GF-D8 (cell line): ENCODE data around the gene PHPT1.

Source experiments
- DNase-seq: peaks from one replicate; lab custom pipeline; 2025; lab: John Stamatoyannopoulos, UW

The PHPT1 gene

DNA sequence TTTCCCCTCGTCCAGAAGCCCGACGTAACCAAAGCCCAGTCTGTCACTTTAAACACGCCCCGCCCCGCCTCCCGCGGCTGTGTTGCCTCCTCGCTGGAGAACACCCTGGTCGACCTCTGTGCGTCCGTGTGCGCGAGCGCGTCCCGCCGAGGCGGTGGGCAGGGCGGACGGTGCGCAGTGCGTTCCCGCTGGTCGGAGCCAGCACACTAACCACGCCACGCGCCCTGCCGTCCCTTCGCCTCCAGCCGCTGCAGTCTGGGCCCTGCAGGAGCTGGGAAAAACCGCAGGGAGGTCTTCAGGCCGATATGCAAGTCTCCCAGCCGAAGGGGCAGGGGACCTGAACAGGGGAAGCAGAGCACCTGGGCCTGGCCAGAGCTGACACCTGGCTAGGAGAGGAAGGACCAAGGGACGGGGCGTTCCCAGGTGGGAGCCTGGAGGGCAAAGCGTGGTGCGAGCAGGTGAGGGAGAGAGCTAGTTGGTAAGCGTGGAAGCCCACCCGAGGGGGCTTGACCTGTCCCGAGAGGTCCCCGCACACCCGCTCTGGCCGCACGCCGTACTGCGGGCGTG, 1.3 kb upstream of the PHPT1 start:
- peak; percentile 67 for DNase-seq

GRCh38 chr9:136848393-136849037, 694 bp upstream of the PHPT1 start:
- DNase-seq, result no peak

GRCh38 chr9:136849960-136850865, 1.0 kb downstream of the PHPT1 start:
- no peak for DNase-seq

- DNase-seq, result no peak
Observed at GRCh38 chr9:136850866-136851775, 1.9 kb downstream of the PHPT1 start.

- DNase-seq, result no peak
Observed at GRCh38 chr9:136851941-136852663, 2.9 kb downstream of the PHPT1 start, which contains the start of gene MAMDC4. Gene MAMDC4, plus strand, starts transcription at chr9:136852346. Its CDS starts 71 bp downstream, at chr9:136852417.

- no peak for DNase-seq
Observed at GRCh38 chr9:136852664-136853595, 3.7 kb downstream of the PHPT1 start.

DNA sequence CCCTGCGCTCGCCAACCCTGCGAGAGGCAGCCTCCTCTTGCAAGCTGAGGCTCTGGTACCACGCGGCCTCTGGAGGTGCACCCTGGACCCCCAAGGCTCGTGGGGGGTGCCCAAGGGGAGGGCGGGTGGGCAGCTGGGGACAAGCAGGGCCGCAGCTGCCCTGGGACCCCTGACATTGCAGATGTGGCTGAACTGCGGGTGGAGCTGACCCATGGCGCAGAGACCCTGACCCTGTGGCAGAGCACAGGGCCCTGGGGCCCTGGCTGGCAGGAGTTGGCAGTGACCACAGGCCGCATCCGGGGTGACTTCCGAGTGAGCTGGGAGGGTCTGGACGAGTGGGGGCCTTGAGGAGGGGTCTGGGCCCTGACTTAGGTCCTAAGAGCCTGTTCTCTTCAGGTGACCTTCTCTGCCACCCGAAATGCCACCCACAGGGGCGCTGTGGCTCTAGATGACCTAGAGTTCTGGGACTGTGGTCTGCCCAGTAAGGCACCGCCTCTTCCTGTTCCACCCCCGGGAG, 4.4 kb downstream of the PHPT1 start:
- no peak for DNase-seq

DNA sequence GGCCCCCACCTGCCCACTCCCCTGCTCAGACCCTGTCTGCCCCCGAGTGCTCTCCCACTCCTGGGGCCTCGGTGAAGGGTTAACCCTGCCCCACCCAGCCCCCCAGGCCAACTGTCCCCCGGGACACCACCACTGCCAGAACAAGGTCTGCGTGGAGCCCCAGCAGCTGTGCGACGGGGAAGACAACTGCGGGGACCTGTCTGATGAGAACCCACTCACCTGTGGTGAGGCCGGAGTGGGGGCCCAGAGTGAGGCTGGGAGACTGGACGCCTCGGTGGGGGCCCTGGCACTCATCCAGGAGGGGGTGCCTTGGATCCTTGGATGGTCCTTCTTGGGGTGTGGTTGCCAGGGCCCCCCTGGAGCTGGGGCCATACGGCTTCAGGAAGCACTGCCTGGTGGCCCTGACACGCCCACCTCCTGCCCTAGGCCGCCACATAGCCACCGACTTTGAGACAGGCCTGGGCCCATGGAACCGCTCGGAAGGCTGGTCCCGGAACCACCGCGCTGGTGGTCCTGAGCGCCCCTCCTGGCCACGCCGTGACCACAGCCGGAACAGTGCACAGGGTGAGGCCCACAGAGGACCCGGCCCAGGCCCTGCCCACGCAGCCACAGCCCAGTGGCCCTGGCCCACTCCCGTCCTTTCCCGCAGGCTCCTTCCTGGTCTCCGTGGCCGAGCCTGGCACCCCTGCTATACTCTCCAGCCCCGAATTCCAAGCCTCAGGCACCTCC, 5.1 kb downstream of the PHPT1 start:
- no peak for DNase-seq

- DNase-seq, result no peak
Observed at GRCh38 chr9:136854842-136855460, 5.7 kb downstream of the PHPT1 start.

DNA sequence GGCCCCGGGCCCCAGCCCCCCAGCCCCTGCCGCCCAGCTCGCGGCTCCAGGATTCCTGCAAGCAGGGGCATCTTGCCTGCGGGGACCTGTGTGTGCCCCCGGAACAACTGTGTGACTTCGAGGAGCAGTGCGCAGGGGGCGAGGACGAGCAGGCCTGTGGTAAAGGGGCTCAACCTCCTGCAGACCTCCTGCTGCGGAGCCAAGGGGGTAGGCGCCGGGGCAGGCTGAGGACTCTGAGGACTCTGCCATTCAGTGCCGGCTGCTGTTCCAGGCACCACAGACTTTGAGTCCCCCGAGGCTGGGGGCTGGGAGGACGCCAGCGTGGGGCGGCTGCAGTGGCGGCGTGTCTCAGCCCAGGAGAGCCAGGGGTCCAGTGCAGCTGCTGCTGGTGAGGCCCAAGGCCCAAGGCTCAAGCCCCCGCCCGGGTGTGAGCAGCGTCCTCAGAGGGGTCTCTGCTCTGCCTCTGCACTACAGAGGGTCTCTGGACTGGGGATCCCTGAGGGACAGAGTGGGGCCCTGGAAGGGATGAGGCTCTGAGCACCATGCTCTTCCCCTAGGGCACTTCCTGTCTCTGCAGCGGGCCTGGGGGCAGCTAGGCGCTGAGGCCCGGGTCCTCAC, 6.4 kb downstream of the PHPT1 start:
- no peak for DNase-seq

GRCh38 chr9:136856079-136856476, 6.9 kb downstream of the PHPT1 start:
- no peak for DNase-seq

DNA sequence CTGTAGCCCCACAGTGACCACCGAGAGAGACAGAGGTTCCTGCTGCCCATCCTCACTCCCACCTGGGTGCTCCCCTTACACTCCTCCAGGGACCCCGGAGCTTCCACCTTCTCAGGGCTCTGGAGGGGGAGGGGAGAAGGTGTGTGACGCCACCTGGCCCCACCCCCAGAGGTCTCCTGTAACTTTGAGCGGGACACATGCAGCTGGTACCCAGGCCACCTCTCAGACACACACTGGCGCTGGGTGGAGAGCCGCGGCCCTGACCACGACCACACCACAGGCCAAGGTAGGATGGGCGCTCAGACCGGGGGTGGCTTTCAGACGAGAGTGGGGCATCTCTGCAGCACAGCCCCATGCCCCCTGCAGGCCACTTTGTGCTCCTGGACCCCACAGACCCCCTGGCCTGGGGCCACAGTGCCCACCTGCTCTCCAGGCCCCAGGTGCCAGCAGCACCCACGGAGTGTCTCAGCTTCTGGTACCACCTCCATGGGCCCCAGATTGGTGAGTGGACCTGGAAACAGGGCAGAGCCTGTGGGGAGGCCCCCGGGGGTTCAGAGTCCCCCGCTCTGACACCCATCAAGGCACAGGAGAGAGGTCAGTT, 7.4 kb downstream of the PHPT1 start:
- no peak for DNase-seq

GRCh38 chr9:136857166-136857565, 8.0 kb downstream of the PHPT1 start:
- DNase-seq, result no peak

DNA sequence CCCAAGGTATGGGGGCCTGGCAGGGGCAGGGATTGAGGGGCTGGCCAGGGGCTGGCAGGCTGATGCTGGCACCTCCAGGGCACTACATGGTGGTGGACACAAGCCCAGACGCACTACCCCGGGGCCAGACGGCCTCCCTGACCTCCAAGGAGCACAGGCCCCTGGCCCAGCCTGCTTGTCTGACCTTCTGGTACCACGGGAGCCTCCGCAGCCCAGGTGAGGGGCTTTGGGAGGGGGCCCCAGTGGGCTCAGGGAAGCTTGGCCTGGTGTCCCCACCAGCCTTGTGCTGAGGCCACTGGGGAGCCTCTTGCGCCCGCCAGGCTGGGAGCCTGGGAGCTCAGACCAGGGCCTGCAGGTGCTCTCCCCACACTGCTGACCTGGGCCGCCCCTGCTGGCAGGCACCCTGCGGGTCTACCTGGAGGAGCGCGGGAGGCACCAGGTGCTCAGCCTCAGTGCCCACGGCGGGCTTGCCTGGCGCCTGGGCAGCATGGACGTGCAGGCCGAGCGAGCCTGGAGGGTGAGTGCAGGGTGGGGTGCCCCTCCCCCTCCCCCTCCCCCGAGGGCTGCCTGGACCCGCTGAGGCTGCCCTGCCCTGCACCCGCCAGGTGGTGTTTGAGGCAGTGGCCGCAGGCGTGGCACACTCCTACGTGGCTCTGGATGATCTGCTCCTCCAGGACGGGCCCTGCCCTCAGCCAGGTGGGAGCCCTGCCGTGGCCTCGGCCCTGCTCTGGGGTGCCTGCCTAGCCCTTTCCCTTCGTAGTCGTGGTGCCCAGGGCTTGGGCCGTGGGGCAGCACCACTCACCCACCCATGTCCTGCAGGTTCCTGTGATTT, 8.6 kb downstream of the PHPT1 start:
- DNase-seq, result no peak

DNA sequence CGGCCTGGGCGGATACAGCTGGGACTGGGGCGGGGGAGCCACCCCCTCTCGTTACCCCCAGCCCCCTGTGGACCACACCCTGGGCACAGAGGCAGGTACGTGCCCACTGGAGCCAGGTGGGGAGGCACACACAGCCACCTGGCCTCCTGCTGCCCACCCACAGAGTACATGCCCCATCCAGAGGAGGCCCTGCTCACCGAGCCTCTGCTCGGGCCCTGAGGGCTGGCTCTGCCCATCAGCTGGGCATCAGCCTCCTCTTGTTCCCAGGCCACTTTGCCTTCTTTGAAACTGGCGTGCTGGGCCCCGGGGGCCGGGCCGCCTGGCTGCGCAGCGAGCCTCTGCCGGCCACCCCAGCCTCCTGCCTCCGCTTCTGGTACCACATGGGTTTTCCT, 9.2 kb downstream of the PHPT1 start:
- no peak for DNase-seq

DNA sequence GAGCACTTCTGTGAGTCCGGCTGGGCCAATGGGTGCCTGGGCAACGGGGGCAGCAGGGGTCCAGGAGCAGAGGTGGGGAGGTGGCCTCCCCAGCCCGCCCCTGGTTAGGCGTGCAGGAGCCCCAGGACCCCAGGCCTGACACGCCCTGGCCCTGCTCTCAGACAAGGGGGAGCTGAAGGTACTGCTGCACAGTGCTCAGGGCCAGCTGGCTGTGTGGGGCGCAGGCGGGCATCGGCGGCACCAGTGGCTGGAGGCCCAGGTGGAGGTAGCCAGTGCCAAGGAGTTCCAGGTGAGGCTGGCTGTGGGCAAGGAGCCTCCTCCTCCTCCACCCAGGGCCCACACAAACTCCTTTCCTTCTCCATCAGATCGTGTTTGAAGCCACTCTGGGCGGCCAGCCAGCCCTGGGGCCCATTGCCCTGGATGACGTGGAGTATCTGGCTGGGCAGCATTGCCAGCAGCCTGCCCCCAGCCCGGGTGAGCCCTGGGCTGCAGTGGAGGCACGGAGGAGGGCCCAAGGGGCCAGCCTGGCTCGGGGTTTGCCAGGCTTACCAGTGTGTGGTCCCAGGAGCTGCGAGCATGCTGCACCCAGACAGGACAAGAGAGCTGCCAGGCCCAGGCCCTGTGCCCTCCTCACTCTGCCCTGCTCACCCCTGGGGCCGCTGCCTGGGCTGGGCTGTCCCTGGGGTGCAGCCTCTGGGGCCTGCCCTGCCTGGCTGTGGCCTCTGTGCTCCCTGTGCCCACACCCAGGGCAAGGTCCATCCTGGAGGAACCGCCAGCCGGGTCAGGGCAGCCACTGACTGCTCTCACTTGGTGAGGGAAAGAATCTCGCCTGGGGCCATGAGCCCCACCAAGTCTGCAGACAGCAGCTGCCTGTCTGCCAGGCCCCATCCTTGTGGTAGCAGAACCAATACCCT, 9.9 kb downstream of the PHPT1 start:
- no peak for DNase-seq
